ENCODE data around the gene APOH.

The APOH gene

GRCh38 chr17:66233023-66233753 lies 4.0 kb upstream of the APOH start:
- DNase-seq, result no peak

- DNase-seq, result no peak
Observed at GRCh38 chr17:66230922-66231591, 1.8 kb upstream of the APOH start.

GRCh38 chr17:66229783-66230538 lies 746 bp upstream of the APOH start:
- DNase-seq, result no peak

- DNase-seq, result no peak
Observed at GRCh38 chr17:66227212-66228045, 1.8 kb downstream of the APOH start.

GRCh38 chr17:66222798-66223350 lies 6.3 kb downstream of the APOH start:
- no peak for DNase-seq

GRCh38 chr17:66221755-66222530 lies 7.3 kb downstream of the APOH start:
- DNase-seq, result no peak

GRCh38 chr17:66221343-66221742 lies 7.9 kb downstream of the APOH start:
- no peak for DNase-seq

GRCh38 chr17:66220079-66220835 lies 9.0 kb downstream of the APOH start:
- no peak for DNase-seq

GRCh38 chr17:66215529-66215911 lies 13.7 kb downstream of the APOH start:
- no peak for DNase-seq

GRCh38 chr17:66214884-66215528 lies 14.2 kb downstream of the APOH start:
- no peak for DNase-seq

- DNase-seq, result no peak
Observed at GRCh38 chr17:66211047-66211810, 18.0 kb downstream of the APOH start.

GRCh38 chr17:66210208-66210574 lies 19.0 kb downstream of the APOH start:
- no peak for DNase-seq

GRCh38 chr17:66207936-66208335 lies 21.3 kb downstream of the APOH start:
- no peak for DNase-seq

GRCh38 chr17:66203274-66204015 lies 25.8 kb downstream of the APOH start:
- DNase-seq, result no peak

GRCh38 chr17:66200685-66201092 lies 28.5 kb downstream of the APOH start:
- peak; percentile 17 to 50 for DNase-seq

- DNase-seq, result no peak
Observed at GRCh38 chr17:66198242-66198641, 31.0 kb downstream of the APOH start.

GRCh38 chr17:66192378-66192687 lies 36.9 kb downstream of the APOH start:
- DNase-seq, result no peak

GRCh38 chr17:66191593-66192377 lies 37.4 kb downstream of the APOH start, which contains the start of gene CEP112:
TSS of gene CEP112 (minus strand) at chr17:66192133.
- DNase-seq, result peak; percentile 75 to 80

Measured in stimulated activated CD4-positive, alpha-beta T cell treated with anti-CD3 and anti-CD28 coated beads, Interleukin-2, amount 100 ng/mL, for 48 hours (primary cell).